BJ (cell line): ENCODE results near the gene PI4KA. TPM values are rescaled to one million over a fixed set of nuclear protein-coding genes. Genes with fewer than 3 reads are reported as not detected.

ENCODE experiments used
- CTCF ChIA-PET: fragments of 350-600 bp; formaldehyde crosslinking; extraction: SDS; loops from one replicate; lab custom pipeline; 2021; ENCODE audit warnings: antibody characterized with exemption, inconsistent platforms; lab: Yijun Ruan, JAX
- POLR2A ChIA-PET: fragments of 300-600 bp; sonication (Branson Sonifier 250); formaldehyde crosslinking; extraction: SDS; loops from one replicate; lab custom pipeline; 2021; ENCODE audit warnings: antibody characterized with exemption; lab: Charles Lee
- DNase-seq: peaks from one replicate; pipeline ENCODE4 v3.0.0-alpha.2; 2011; ENCODE audit warnings: low read depth
- H3K27me3 ChIP-seq: 2 replicates; pipeline ENCODE4 v1.6.0; 2011; ENCODE audit warnings: low read length; ENCODE audit not compliant: control insufficient read depth, insufficient read depth
- H3K36me3 ChIP-seq: 2 replicates; pipeline ENCODE4 v1.5.1; 2011; ENCODE audit warnings: low read length; ENCODE audit not compliant: control insufficient read depth, insufficient read depth
- H3K4me3 ChIP-seq: 2 replicates; pipeline ENCODE4 v1.5.1; 2011; ENCODE audit warnings: low read depth, mild to moderate bottlenecking, control low read depth, low read length
- CTCF ChIP-seq: IDR thresholded peaks from 2 replicates; pipeline ENCODE4 v1.5.1; 2011; ENCODE audit warnings: low read depth, mild to moderate bottlenecking, control low read depth, inconsistent platforms, low read length, moderate library complexity; ENCODE audit not compliant: insufficient read depth
- polyA plus RNA-seq: library from polyadenylated mRNA; depleted of rRNA; stranded (reverse); fragments of >200 nt; gene quantifications from 2 replicates; pipeline ENCODE4 v1.2.3, GENCODE V29; 2011

The PI4KA gene
- polyA plus RNA-seq, 1 experiment, result 34.2 TPM

- CTCF ChIA-PET, result interaction anchor here (1.0 to 1.5 kb wide), 3 partner anchors 10 to 13 kb away, joined by 3 to 8 read pairs (median 3); no protein-coding TSS in a partner anchor
- Histone ChIP-seq H3K27me3 (no peaks in the 10 kb centered on the region), H3K36me3 (peaks cover 2% of the 10 kb centered on the region), H3K4me3 (no peak overlapping the region)
- POLR2A ChIA-PET, result no interaction called here
- TF ChIP-seq CTCF, result no peak
- DNase-seq, result no peak
These were observed 81.8 kb downstream of the PI4KA start for GRCh38 chr22:20776624-20777405.

GRCh38 chr22:20775342-20775895 lies 83.2 kb downstream of the PI4KA start:
- CTCF ChIA-PET, result interaction anchor here (0.8 to 1.2 kb wide), 2 partner anchors 9 to 11 kb away, joined by 3 read pairs; no protein-coding TSS in a partner anchor
- no peak for DNase-seq
- H3K36me3 ChIP-seq, result peaks cover 2% of the 10 kb centered on the region
- TF ChIP-seq CTCF, result no peak
- POLR2A ChIA-PET, result no interaction called here
- H3K4me3 ChIP-seq, result no peak overlapping the region
- H3K27me3 ChIP-seq, result no peaks in the 10 kb centered on the region

GRCh38 chr22:20774882-20775281 lies 83.7 kb downstream of the PI4KA start:
- H3K27me3 ChIP-seq, result no peaks in the 10 kb centered on the region
- peaks cover 2% of the 10 kb centered on the region for H3K36me3 ChIP-seq
- ChIA-PET CTCF (interaction anchor here (1.2 to 1.3 kb wide), 2 partner anchors 9 to 12 kb away, joined by 3 read pairs; no protein-coding TSS in a partner anchor), POLR2A (no interaction called here)
- no peak for DNase-seq
- no peak for TF ChIP-seq CTCF
- no peak overlapping the region for H3K4me3 ChIP-seq

DNA sequence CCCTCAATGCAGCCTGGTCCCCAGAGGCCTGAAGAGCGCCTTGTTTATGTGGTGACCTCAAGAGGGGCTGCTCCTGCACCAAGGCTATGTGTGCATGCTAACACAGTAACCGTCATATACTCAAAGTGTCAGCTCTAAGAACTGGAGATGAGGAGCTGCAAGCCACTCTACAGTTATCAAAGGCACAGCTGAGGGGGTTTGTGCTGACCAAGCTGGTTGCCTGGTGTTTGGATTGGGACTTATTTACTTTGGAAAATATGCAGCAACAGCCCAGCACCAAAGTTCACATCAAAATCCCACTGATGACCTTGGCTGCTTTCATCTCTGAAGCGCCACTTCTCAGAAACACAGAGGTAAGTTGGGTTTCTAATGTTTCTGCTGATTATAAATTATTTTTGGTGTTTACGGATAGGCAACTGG lies 84.8 kb downstream of the PI4KA start, which contains the start of gene SERPIND1:
Gene SERPIND1 (plus strand): TSS at position 321 of the 420 bp plus-strand sequence. CDS start 5,200 bp downstream, outside the sequence.
- DNase-seq, result no peak
- ChIA-PET POLR2A (no interaction called here), CTCF (interaction anchor here (0.6 to 2.4 kb wide), 4 partner anchors 10 to 31 kb away, joined by 3 to 16 read pairs (median 4); no protein-coding TSS in a partner anchor)
- TF ChIP-seq CTCF, result no peak
- Histone ChIP-seq H3K27me3 (no peaks in the 10 kb centered on the region), H3K4me3 (no peak within 1 kb of the TSS), H3K36me3 (no peaks in the 10 kb centered on the region; the same call in 1 of the 2 replicates)
